ENCODE results near the gene EIF4G1.

GRCh38 chr3:184358921-184359350 is 44.5 kb downstream of the EIF4G1 start:
- TF ChIP-seq CTCF (IDR thresholded peaks at IDR 0.05; ENCODE audit: extremely low read depth in 1 of 2, insufficient read depth in 1 of 2, low read depth in 1 of 2, low read length in 2 of 2) (no peak), POLR2A (IDR thresholded peaks at IDR 0.05; ENCODE audit: low read depth, low read length) (no peak), EZH2 (IDR thresholded peaks at IDR 0.05; ENCODE audit: borderline replicate concordance, low read depth, low read length, severe bottlenecking) (no peak), POLR2AphosphoS5 (IDR thresholded peaks at IDR 0.05; ENCODE audit: insufficient read depth, low read depth, low read length) (no peak), MYC (IDR thresholded peaks at IDR 0.05; ENCODE audit: low read depth, low read length) (no peak)
